IMR-90 (cell line): ENCODE results near the gene MYEOV. TPM values are rescaled to one million over a fixed set of nuclear protein-coding genes. Genes with fewer than 3 reads are reported as not detected.

ENCODE experiments used
- ATAC-seq: fragments of 200-7000 bp; cut with Tn5 transposase; 2 replicates; pipeline ENCODE4 v1.9.1; 2020; ENCODE audit warnings: low read depth, mild to moderate bottlenecking, moderate library complexity
- BruUV-seq: library from RNA; stranded (reverse); fragments of 400-500 nt; replicated peaks from 2 replicates; lab custom pipeline; 2021; lab: Mats Ljungman, UMichigan
- CTCF ChIA-PET: fragments of 300-600 bp; formaldehyde crosslinking; extraction: SDS; loops from one replicate; lab custom pipeline; 2021; ENCODE audit warnings: antibody characterized with exemption; lab: Yijun Ruan, JAX
- POLR2A ChIA-PET: fragments of 300-600 bp; sonication (Branson Sonifier 250); formaldehyde crosslinking; loops from one replicate; lab custom pipeline; 2022; ENCODE audit warnings: antibody characterized with exemption; ENCODE audit not compliant: unreplicated experiment; lab: Charles Lee
- DNase-seq: peaks from one replicate; pipeline ENCODE4 v3.0.0; 2013
- H2AFZ ChIP-seq: replicated peaks from 2 replicates; pipeline ENCODE3; 2013; ENCODE audit warnings: low read length, mild to moderate bottlenecking; ENCODE audit not compliant: poor library complexity
- H2AK5ac ChIP-seq: 2 replicates; pipeline ENCODE4 v1.6.1; 2013; ENCODE audit warnings: low read depth, low read length, inconsistent platforms
- H2AK9ac ChIP-seq: replicated peaks from 2 replicates; pipeline ENCODE3; 2013; ENCODE audit warnings: mild to moderate bottlenecking, low read depth, low read length, moderate library complexity; ENCODE audit not compliant: poor library complexity
- H2BK120ac ChIP-seq: 2 replicates; pipeline ENCODE4 v1.6.1; 2013; ENCODE audit warnings: low read depth, low read length, inconsistent platforms
- H2BK15ac ChIP-seq: 3 replicates; pipeline ENCODE4 v1.6.1; 2013; ENCODE audit warnings: low read depth, low read length, inconsistent platforms
- H2BK20ac ChIP-seq: 2 replicates; pipeline ENCODE4 v1.6.1; 2013; ENCODE audit warnings: low read depth, mild to moderate bottlenecking, inconsistent platforms, low read length, moderate library complexity
- H2BK5ac ChIP-seq: 2 replicates; pipeline ENCODE4 v1.6.1; 2013; ENCODE audit warnings: mild to moderate bottlenecking, low read depth, low read length, inconsistent platforms; ENCODE audit not compliant: poor library complexity, severe bottlenecking
- H3K14ac ChIP-seq: replicated peaks from 2 replicates; pipeline ENCODE4 v1.6.1; 2013; ENCODE audit warnings: low read depth, low read length, inconsistent platforms
- H3K18ac ChIP-seq: 2 replicates; pipeline ENCODE4 v1.6.1; 2013; ENCODE audit warnings: low read depth, low read length, control low read depth
- H3K23ac ChIP-seq: 2 replicates; pipeline ENCODE4 v1.6.1; 2013; ENCODE audit warnings: low read depth, low read length, inconsistent platforms
- H3K27ac ChIP-seq: 2 replicates; pipeline ENCODE4 v1.5.1; 2013; ENCODE audit warnings: mild to moderate bottlenecking, control low read depth, low read length; ENCODE audit not compliant: insufficient read depth
- H3K27me3 ChIP-seq: 2 replicates; pipeline ENCODE4 v1.6.1; 2013; ENCODE audit warnings: low read length; ENCODE audit not compliant: control insufficient read depth, insufficient read depth
- H3K36me3 ChIP-seq: 2 replicates; pipeline ENCODE4 v1.6.1; 2013; ENCODE audit warnings: low read length, mixed read lengths; ENCODE audit not compliant: control insufficient read depth, insufficient read depth
- H3K4ac ChIP-seq: 2 replicates; pipeline ENCODE4 v1.6.1; 2013; ENCODE audit warnings: low read depth, low read length, inconsistent platforms
- H3K4me1 ChIP-seq: 2 replicates; pipeline ENCODE4 v1.6.1; 2013; ENCODE audit warnings: low read length, mixed read lengths; ENCODE audit not compliant: control insufficient read depth, insufficient read depth
- H3K4me2 ChIP-seq: 2 replicates; pipeline ENCODE4 v1.6.1; 2013; ENCODE audit warnings: low read depth, mild to moderate bottlenecking, control low read depth, low read length, moderate library complexity
- H3K4me3 ChIP-seq: 2 replicates; pipeline ENCODE4 v1.5.1; 2013; ENCODE audit warnings: low read depth, mild to moderate bottlenecking, control low read depth, low read length, moderate library complexity; ENCODE audit not compliant: insufficient read depth
- H3K56ac ChIP-seq: 2 replicates; pipeline ENCODE4 v1.6.1; 2013; ENCODE audit warnings: low read length, inconsistent platforms; ENCODE audit not compliant: insufficient read depth; ENCODE audit errors: extremely low read depth
- H3K79me1 ChIP-seq, 2 experiments: 2 replicates each; pipeline ENCODE4 v1.6.1; 2013; ENCODE audit warnings: low read length in 2 of 2, inconsistent platforms in 1 of 2, low read depth in 1 of 2
- H3K9ac ChIP-seq: 2 replicates; pipeline ENCODE4 v1.6.1; 2013; ENCODE audit warnings: low read depth, low read length, control low read depth
- H3K9me1 ChIP-seq: 2 replicates; pipeline ENCODE4 v1.6.1; 2013; ENCODE audit warnings: low read length, inconsistent platforms; ENCODE audit not compliant: insufficient read depth
- H3K9me3 ChIP-seq: 2 replicates; pipeline ENCODE4 v1.6.1; 2013; ENCODE audit warnings: low read length; ENCODE audit not compliant: control insufficient read depth, insufficient read depth
- H4K20me1 ChIP-seq: 2 replicates; pipeline ENCODE4 v1.6.1; 2013; ENCODE audit warnings: low read length, inconsistent platforms; ENCODE audit not compliant: insufficient read depth
- H4K5ac ChIP-seq: 2 replicates; pipeline ENCODE4 v1.6.1; 2013; ENCODE audit warnings: mild to moderate bottlenecking, low read depth, low read length, control low read depth
- H4K8ac ChIP-seq, 2 experiments: 2 replicates each; pipeline ENCODE4 v1.6.1; 2013; ENCODE audit warnings: low read depth in 2 of 2, low read length in 2 of 2, control low read depth in 1 of 2, inconsistent platforms in 1 of 2
- H4K91ac ChIP-seq: 2 replicates; pipeline ENCODE4 v1.6.1; 2013; ENCODE audit warnings: low read depth, low read length, inconsistent platforms; ENCODE audit not compliant: insufficient read depth
- FOS ChIP-seq: fragments of 150-350 bp; IDR thresholded peaks from 2 replicates; pipeline ENCODE4 v1.6.1; 2016; ENCODE audit warnings: low read depth, low read length
- MAFK ChIP-seq: IDR thresholded peaks from 2 replicates; pipeline ENCODE4 v1.6.1; 2012; ENCODE audit warnings: low read depth, low read length, improper control_type of control experiment
- MAZ ChIP-seq: IDR thresholded peaks from 2 replicates; pipeline ENCODE4 v1.6.1; 2012; ENCODE audit warnings: low read depth, mild to moderate bottlenecking, low read length, improper control_type of control experiment, moderate library complexity, borderline replicate concordance
- MXI1 ChIP-seq: IDR thresholded peaks from 2 replicates; pipeline ENCODE4 v1.6.1; 2012; ENCODE audit warnings: low read depth, mild to moderate bottlenecking, low read length, moderate library complexity, borderline replicate concordance
- NFE2L2 ChIP-seq: fragments of 150-350 bp; IDR thresholded peaks from 2 replicates; pipeline ENCODE4 v1.6.1; 2016; ENCODE audit warnings: low read depth, mild to moderate bottlenecking, low read length
- POLR2A ChIP-seq: IDR thresholded peaks from 2 replicates; pipeline ENCODE4 v1.6.1; 2012; ENCODE audit warnings: mild to moderate bottlenecking, low read depth, low read length
- RAD21 ChIP-seq: IDR thresholded peaks from 2 replicates; pipeline ENCODE4 v1.6.1; 2012; ENCODE audit warnings: low read length, improper control_type of control experiment
- RCOR1 ChIP-seq: IDR thresholded peaks from 2 replicates; pipeline ENCODE4 v1.6.1; 2012; ENCODE audit warnings: mild to moderate bottlenecking, low read length, improper control_type of control experiment; ENCODE audit not compliant: insufficient replicate concordance
- RFX5 ChIP-seq: IDR thresholded peaks from 2 replicates; pipeline ENCODE4 v1.8.0; 2012; ENCODE audit warnings: low read depth, mild to moderate bottlenecking, low read length, moderate library complexity
- SMC3 ChIP-seq: fragments of 150-350 bp; IDR thresholded peaks from 2 replicates; pipeline ENCODE4 v1.6.1; 2016; ENCODE audit warnings: low read depth, mild to moderate bottlenecking, antibody characterized with exemption, low read length, moderate library complexity
- WGBS, 2 experiments: methylation state at CpG; one replicate each; pipeline versions ENCODE4 v1.1.5 to v1.1.7; 2013; ENCODE audit warnings: missing lambda C conversion rate in 2 of 2; ENCODE audit not compliant: insufficient read length in 1 of 2; ENCODE audit errors: extremely low coverage in 2 of 2; 5-methylcytosine and 5-hydroxymethylcytosine counted together
- dilution Hi-C: fragments of 300-500 bp; cut with HindIII; formaldehyde crosslinking; loops from one replicate; pipeline ENCODE4 v1.14.3; 2018; ENCODE audit warnings: low sequenced_read_pairs; ENCODE audit not compliant: unreplicated experiment
- in situ Hi-C: fragments of 300-500 bp; cut with MboI; formaldehyde crosslinking; loops from 3 replicates; pipeline ENCODE4 v1.14.3; 2019; ENCODE audit warnings: low sequenced_read_pairs, inconsistent platforms, mixed read lengths
- intact Hi-C: fragments of 100-400 bp; cut with micrococcal nuclease; formaldehyde crosslinking; loops from 2 replicates; pipeline ENCODE4 v1.10.0; 2022
- polyA plus RNA-seq, 3 experiments: library from polyadenylated mRNA; depleted of rRNA; stranded (reverse); fragments of >200 nt; gene quantifications; 2 replicates each; pipeline ENCODE4 v1.2.3, GENCODE V29; 2012; ENCODE audit warnings: low replicate concordance in 1 of 3
- total RNA-seq: library from RNA; depleted of rRNA; stranded (reverse); fragments of >200 nt; gene quantifications from 2 replicates; pipeline ENCODE4 v1.2.3, GENCODE V29; 2012
- TF ChIP-seq, protein P1 (sequence below): fragments of 150-350 bp; IDR thresholded peaks from 2 replicates; pipeline ENCODE4 v1.6.1; 2016; ENCODE audit warnings: low read depth, mild to moderate bottlenecking, low read length, moderate library complexity, borderline replicate concordance
- TF ChIP-seq, protein P2 (sequence below): fragments of 150-350 bp; IDR thresholded peaks from 2 replicates; pipeline ENCODE4 v1.6.1; 2017; ENCODE audit warnings: mild to moderate bottlenecking, antibody characterized with exemption, low read length, low read depth

Gene MYEOV
- total and polyA plus RNA-seq, 2 of the 4 experiments (the other 2 are of a cell fraction), result 5.8 to 6.8 TPM

DNA sequence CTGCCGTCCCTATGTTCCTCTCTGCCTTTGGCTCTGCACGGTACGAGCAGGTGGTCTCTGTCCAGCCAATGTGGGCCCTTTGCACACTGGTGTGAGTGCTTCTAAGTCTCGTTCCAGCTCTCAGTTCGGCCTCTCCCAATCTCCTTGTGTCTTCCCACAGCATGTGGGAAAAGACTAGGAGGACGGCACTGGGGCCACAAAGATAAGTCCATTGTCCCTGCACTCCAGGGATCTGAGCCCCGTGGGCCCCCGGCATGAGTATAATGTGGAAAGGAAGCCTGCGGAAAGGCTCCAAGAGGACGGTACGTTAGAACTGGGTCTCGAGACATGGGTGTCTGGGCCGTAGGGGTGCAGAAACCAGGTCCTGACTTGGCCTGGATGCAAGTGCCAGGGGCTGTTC lies 16.4 kb downstream of the MYEOV start (continued):
- TF ChIP-seq, protein P1, sequence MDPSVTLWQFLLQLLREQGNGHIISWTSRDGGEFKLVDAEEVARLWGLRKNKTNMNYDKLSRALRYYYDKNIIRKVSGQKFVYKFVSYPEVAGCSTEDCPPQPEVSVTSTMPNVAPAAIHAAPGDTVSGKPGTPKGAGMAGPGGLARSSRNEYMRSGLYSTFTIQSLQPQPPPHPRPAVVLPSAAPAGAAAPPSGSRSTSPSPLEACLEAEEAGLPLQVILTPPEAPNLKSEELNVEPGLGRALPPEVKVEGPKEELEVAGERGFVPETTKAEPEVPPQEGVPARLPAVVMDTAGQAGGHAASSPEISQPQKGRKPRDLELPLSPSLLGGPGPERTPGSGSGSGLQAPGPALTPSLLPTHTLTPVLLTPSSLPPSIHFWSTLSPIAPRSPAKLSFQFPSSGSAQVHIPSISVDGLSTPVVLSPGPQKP, result no peak

GRCh38 chr11:69310934-69311766 lies 17.2 kb downstream of the MYEOV start:
- ChIA-PET CTCF (interaction anchor here (1.2 kb wide), 1 partner anchor 11 kb away, joined by 4 read pairs; no protein-coding TSS in a partner anchor), POLR2A (no interaction called here)
- no peak overlapping the region for H3K27ac ChIP-seq
- peak overlapping the region; percentile 75; the same call in 1 of the 2 replicates for H3K18ac ChIP-seq
- H3K36me3 ChIP-seq, result no peaks in the 10 kb centered on the region
- peaks cover 4 to 61% of the 10 kb centered on the region in 2 experiments; a peak in 3 of 4 replicates for H3K79me1 ChIP-seq
- BruUV-seq, result no TSS peak
- H2AK9ac ChIP-seq, result no peak overlapping the region
- no peak overlapping the region for H3K56ac ChIP-seq
- H3K4me3 ChIP-seq, result no peak overlapping the region
- ATAC-seq (no peak), DNase-seq (no peak)
- H2AK5ac ChIP-seq, result peak overlapping the region; percentile 98
- no peaks in the 10 kb centered on the region for H3K27me3 ChIP-seq
- dilution Hi-C loops, result no loop called here
- peak overlapping the region; percentile 47 to 86; a peak in 2 of 4 replicates for H4K8ac ChIP-seq
- intact Hi-C loops, result no loop called here
- peaks cover 12% of the 10 kb centered on the region for H3K4me1 ChIP-seq
- peak overlapping the region; percentile 98 for H3K4ac ChIP-seq
- peak overlapping the region; percentile 93 for H2BK120ac ChIP-seq
- H3K23ac ChIP-seq, result peak overlapping the region; percentile 87; the same call in 1 of the 2 replicates
- in situ Hi-C loops, result no loop called here
- H4K20me1 ChIP-seq, result no peaks in the 10 kb centered on the region
- peak overlapping the region; percentile 78 for H4K91ac ChIP-seq
- peak overlapping the region; percentile 79; the same call in 1 of the 3 replicates for H2BK15ac ChIP-seq
- H3K4me2 ChIP-seq, result no peak overlapping the region
- no peak overlapping the region for H2BK5ac ChIP-seq
- no peak overlapping the region for H2AFZ ChIP-seq
- no peaks in the 10 kb centered on the region for H3K9me3 ChIP-seq
- H3K9ac ChIP-seq, result no peak overlapping the region
- peak overlapping the region; percentile 26; the same call in 1 of the 2 replicates for H4K5ac ChIP-seq
- H3K14ac ChIP-seq, result peak overlapping the region; percentile 94
- peaks cover 18% of the 10 kb centered on the region for H3K9me1 ChIP-seq
- WGBS, 2 experiments, result 85% methylated on average over 4 of the region's 14 CpGs; no CpG with 5 or more reads in 1 of the 2 experiments
- H2BK20ac ChIP-seq, result peak overlapping the region; percentile 80
- no peak for TF ChIP-seq RFX5
- no peak for TF ChIP-seq MAFK
- TF ChIP-seq RCOR1, result no peak
- TF ChIP-seq MAZ, result no peak
- TF ChIP-seq POLR2A, result no peak
- TF ChIP-seq MXI1, result no peak
- no peak for TF ChIP-seq SMC3
- TF ChIP-seq, protein P2, sequence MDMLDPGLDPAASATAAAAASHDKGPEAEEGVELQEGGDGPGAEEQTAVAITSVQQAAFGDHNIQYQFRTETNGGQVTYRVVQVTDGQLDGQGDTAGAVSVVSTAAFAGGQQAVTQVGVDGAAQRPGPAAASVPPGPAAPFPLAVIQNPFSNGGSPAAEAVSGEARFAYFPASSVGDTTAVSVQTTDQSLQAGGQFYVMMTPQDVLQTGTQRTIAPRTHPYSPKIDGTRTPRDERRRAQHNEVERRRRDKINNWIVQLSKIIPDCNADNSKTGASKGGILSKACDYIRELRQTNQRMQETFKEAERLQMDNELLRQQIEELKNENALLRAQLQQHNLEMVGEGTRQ, result no peak
- TF ChIP-seq NFE2L2, result no peak
- no peak for TF ChIP-seq FOS
- no peak for TF ChIP-seq RAD21
- TF ChIP-seq, protein P1, result no peak
